Lower leg skin (tissue), 3 donors: ENCODE results near the gene OR14K1.

Experiments
- POLR2A ChIP-seq, 2 donors: fragments of 450-650 bp; IDR thresholded peaks; one replicate each; pipeline ENCODE4 v1.6.1; 2016 to 2017; ENCODE audit warnings: antibody characterized with exemption in 2 of 2, mild to moderate bottlenecking in 1 of 2, moderate library complexity in 1 of 2
- TF ChIP-seq, protein P1 (sequence below), 3 donors: fragments of 450-650 bp; IDR thresholded peaks; one replicate each; pipeline ENCODE4 v1.5.1; 2016; ENCODE audit warnings: antibody characterized with exemption in 3 of 3, mild to moderate bottlenecking in 3 of 3, moderate library complexity in 2 of 3

- TF ChIP-seq, protein P1, sequence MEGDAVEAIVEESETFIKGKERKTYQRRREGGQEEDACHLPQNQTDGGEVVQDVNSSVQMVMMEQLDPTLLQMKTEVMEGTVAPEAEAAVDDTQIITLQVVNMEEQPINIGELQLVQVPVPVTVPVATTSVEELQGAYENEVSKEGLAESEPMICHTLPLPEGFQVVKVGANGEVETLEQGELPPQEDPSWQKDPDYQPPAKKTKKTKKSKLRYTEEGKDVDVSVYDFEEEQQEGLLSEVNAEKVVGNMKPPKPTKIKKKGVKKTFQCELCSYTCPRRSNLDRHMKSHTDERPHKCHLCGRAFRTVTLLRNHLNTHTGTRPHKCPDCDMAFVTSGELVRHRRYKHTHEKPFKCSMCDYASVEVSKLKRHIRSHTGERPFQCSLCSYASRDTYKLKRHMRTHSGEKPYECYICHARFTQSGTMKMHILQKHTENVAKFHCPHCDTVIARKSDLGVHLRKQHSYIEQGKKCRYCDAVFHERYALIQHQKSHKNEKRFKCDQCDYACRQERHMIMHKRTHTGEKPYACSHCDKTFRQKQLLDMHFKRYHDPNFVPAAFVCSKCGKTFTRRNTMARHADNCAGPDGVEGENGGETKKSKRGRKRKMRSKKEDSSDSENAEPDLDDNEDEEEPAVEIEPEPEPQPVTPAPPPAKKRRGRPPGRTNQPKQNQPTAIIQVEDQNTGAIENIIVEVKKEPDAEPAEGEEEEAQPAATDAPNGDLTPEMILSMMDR (IDR thresholded peaks at IDR 0.05) = no peak
- no peak for TF ChIP-seq POLR2A (IDR thresholded peaks at IDR 0.05)
Observed at GRCh38 chr1:247747616-247748015, 9.2 kb downstream of the OR14K1 start.
